Uterus (tissue), 2 donors: ENCODE measurements around the gene SLC22A15.

Experiments
- POLR2A ChIP-seq, 2 donors: fragments of 450-650 bp; IDR thresholded peaks; one replicate each; pipeline ENCODE4 v1.6.1; 2016; ENCODE audit warnings: antibody characterized with exemption in 2 of 2, mild to moderate bottlenecking in 1 of 2, moderate library complexity in 1 of 2
- TF ChIP-seq, protein P1 (sequence below), 4 experiments: fragments of 200-600 bp in 2 of 4; fragments of 450-650 bp in 2 of 4; sonication (generic) in 2 of 4; IDR thresholded peaks; one replicate each; pipeline ENCODE4 v1.5.1; 2016 to 2019; ENCODE audit warnings: antibody characterized with exemption in 4 of 4, mild to moderate bottlenecking in 2 of 4, moderate library complexity in 1 of 4

DNA sequence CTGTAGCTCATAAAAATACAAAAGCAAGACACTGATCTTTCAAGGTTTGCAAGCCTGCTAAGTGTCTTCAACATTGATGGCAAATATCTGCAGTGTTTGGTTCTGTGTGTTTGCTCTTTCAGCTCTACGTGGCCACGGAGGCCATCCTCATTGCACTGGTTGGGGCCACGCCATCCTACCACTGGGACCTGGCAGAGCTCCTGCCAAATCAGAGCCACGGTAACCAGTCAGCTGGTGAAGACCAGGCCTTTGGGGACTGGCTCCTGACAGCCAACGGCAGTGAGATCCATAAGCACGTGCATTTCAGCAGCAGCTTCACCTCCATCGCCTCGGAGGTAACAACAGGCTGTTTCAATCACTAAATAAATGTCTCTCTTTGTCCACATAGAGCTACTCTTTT lies 15.6 kb downstream of the SLC22A15 start:
- TF ChIP-seq, protein P1, sequence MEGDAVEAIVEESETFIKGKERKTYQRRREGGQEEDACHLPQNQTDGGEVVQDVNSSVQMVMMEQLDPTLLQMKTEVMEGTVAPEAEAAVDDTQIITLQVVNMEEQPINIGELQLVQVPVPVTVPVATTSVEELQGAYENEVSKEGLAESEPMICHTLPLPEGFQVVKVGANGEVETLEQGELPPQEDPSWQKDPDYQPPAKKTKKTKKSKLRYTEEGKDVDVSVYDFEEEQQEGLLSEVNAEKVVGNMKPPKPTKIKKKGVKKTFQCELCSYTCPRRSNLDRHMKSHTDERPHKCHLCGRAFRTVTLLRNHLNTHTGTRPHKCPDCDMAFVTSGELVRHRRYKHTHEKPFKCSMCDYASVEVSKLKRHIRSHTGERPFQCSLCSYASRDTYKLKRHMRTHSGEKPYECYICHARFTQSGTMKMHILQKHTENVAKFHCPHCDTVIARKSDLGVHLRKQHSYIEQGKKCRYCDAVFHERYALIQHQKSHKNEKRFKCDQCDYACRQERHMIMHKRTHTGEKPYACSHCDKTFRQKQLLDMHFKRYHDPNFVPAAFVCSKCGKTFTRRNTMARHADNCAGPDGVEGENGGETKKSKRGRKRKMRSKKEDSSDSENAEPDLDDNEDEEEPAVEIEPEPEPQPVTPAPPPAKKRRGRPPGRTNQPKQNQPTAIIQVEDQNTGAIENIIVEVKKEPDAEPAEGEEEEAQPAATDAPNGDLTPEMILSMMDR (IDR thresholded peaks at IDR 0.05) = no peak
- no peak for TF ChIP-seq POLR2A (IDR thresholded peaks at IDR 0.05)
